GM21367 (cell line): Measurements from ENCODE around the gene ATP6V0E2.

Source experiments
- ATAC-seq: cut with Tn5 transposase; IDR thresholded peaks from one replicate; pipeline ENCODE4 v1.9.1; 2021; ENCODE audit not compliant: unreplicated experiment

Gene ATP6V0E2

DNA sequence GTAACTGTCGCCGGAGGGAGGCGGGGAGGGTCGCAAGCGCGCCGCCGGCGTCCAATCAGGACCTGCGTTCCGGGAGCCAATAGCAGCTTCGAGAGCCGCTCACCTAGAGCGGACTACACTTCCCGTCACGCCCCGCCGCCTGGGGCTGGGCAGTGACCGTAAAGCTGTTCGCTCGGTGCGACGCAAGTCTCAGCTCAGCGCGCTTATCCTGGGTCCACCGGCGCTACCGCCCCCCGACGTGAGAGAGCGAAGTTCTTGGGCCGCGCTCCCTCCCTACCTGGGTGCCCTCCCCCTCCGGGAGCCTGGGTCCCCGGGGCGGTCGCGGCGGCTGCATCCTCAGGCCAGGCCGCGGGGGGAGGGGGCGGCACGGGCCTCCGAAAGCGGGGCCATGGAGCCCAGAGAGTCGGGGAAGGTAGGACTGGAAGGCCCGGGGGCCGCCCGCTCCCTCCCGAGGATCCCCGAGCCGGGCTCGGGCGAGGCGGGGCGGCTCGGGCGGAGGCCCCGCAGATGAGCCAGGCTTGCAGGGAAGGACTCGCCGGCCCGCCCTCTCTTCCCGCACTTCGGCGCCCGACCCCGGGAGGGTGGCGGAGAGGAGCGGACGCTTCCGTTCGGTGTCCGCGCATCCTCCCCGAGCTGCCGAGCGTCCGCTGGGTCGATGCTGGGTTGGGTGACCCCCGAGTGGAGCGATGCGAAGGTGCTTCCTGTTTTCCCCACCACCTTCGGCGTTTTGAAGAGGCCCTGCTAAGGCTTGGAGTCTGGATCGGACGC, 35.4 kb upstream of the ATP6V0E2 start, which contains the start of gene ZNF862:
Gene ZNF862, plus strand, starts transcription at position 152 of the 768 bp plus-strand sequence. Its CDS starts 237 bp downstream, at position 389.
- peak; percentile 97 for ATAC-seq

DNA sequence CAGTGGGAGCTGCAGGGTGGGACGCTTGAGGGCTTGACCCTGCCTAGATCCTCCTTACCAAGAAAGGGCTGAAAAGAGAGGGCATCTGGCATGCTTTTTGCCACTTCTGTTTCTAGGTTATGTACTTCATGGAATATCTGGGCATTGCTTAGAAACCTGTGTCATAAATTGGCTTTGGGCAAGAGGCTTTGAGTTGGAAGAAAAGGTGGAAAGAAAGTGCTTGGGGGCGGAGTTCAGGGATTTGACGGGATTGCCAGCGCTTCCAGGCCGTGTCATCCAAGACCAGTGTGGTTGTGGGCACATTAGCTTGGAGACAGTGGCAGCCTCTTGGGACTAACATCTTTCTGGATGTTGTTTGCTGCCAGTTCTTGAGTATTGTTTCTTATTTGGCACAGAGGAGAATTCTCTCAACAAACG, 34.8 kb upstream of the ATP6V0E2 start:
- no peak for ATAC-seq

DNA sequence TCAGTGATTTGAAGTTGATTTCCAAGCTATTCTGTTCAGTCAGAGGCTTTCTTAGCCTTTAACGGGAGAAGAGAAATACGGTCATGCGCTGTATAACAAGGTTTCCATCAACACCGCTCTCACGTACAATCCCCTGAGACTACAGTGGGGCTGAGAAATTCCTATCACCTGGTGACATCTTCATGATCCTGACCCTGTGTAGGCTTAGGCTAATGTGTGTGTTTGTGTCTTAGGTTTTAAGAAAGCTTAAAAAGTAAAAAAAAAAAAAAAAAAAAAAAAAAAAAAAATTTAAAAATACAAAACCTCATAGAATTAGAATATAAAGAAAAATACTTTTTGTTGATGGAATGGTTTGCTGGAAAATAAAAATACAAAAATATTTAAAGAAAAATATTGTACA, 33.8 kb upstream of the ATP6V0E2 start:
- no peak for ATAC-seq

DNA sequence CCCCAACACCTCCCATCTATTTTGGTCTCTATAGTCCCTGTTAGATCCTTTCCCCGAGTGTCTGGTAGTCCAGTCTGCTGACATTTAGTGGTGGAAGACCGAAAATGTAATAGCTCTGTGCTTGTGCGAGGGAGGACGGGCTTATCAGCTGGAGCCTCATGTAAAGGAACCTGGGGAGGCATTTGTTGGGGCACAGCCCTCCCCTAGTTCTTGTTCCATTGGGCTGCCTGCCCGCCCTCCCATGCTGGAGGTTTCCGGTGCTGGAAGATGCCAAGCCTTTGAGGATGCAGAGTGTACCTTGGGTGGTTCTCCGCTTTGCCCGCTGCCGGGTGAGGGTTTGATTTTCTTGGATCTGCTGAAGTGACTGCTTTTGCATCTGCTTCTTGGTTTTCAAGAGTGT, 30.2 kb upstream of the ATP6V0E2 start:
- no peak for ATAC-seq

DNA sequence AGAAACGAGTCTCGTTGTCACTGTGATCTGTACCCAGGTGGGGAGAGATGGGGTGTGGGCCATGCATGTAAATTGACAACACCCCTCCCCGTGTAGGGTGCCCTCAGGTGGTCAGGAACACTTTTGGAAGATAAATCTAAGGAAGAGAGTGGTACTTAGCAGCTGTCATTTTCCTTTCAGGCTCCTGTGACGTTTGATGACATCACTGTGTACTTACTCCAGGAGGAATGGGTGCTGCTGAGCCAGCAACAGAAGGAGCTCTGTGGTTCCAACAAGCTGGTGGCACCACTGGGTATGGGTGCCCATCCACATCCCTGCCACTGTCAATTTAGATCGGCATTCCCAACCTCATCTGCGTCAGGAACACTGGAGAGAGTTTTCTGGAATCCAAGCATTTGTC, 29.3 kb upstream of the ATP6V0E2 start:
- no peak for ATAC-seq

DNA sequence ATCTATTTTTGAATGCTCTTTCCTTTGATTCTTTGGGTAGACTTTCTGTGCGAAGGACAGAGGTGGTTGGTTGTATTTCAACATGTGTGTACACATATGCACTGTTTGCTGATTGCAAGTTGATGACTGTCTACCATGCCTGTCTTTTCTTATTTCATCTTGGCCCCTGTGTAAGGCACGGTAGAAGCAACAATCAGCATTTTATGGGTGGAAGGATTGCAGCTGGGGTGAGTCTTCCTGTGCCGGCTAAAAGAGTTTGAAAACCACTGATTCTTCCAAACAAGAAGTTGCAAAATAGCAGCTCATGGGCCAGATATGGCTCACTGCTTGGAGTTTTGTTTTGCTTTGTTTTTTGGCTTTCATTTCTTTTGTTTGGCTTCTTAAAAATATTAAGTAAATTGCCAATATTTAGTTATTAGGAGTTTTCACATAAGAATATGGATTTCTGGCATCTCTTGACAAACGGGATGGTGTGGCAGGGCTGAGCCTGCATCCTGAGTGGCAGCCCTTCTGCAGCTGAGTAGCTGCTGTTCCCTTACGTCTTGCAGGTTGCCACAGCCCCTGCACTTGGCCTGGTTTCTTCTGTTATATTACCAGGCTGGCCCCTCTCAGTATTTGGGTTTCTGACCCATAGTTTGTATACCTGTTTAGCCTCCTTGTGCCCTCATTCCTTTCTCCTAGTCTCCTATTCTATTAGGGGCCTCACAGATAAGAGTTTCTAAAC, 28.4 kb upstream of the ATP6V0E2 start:
- no peak for ATAC-seq

DNA sequence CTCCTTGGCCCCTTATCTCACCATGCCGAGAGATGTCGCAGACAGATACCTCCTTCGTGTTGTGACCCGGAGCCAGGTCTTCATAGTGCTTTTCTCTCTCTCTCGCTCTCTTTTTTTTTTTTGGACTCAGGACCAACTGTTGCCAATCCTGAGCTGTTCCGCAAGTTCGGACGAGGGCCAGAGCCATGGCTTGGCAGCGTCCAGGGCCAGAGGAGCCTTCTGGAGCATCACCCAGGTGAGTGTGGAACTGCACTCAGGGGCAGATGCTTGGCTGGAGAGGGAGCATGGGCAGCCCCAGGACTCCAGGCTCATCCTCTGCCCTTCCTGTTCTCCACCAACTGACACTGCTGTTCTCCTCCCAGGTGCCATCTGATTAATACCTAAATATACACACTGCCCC, 27.7 kb upstream of the ATP6V0E2 start:
- ATAC-seq = no peak

DNA sequence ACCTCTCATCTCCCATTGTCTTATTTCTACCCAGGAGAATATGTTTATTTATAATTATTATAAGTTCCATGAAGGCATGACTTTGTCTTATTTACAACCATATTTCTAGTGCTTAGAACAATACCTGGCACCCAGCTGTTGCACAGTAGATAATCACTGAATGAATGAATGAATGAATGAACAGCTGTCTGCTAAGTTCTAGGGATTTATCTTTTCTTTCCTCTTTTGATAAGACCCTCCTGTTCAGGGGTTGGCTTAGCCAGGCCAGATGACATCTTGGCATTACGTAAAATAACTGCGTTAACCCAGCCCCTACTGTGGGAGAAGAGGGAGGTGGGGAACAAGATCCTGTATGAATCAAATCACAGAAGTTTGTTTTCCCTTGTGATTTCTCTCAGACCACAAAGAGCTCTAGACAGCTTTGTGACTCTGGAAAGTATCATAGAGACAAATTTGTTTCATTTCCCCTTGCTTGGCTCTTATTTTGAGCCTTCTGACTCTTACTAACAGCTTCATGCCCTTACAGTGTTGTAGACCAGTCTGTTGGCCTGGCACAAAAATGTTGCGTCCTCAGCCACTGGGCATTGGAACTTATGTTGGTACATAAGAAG, 27.2 kb upstream of the ATP6V0E2 start:
- peak; percentile 84 for ATAC-seq

DNA sequence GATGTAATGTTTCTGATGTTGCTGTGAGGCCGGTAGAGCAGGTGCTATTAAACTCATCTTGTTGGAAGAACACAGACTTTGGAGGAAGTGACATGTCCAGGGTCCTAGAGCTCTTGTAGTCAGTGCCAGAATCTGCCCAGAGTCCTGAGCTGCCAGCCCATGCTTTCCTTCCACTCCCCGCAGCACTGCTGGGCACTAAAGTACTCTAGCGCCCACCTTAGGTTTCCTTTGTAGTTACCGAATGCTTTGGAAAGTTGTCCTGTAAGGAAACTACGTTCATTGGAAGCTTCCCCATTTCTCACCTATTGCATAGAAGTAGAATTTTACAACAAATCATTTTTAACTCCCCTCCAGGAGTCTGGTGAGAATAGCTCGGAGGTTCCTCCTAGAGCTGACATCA, 24.6 kb upstream of the ATP6V0E2 start:
- no peak for ATAC-seq

DNA sequence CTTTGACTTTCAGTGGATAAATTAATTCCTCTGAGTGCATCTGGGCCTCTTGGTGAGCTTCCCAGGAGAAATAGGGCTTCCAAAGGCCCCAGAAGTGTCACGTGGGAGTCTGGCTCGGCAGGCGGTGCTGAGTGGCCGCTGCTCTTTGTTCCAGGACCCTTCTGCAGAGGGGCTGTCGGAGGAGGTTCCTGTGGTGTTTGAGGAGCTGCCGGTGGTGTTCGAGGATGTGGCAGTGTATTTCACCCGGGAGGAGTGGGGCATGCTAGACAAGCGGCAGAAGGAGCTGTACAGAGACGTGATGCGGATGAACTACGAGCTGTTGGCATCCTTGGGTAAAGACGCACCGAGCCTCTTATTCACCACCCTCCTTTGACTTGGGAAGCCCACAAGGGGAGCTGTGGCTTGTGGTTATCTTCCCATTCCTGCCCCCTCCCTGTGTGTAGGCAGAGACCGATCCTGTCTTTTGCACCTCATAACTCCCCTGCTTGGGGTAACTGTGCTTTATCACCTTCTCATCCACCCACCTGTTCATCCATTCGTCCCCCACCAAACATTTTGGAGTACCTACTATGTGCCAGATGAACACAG, 23.7 kb upstream of the ATP6V0E2 start:
- no peak for ATAC-seq

DNA sequence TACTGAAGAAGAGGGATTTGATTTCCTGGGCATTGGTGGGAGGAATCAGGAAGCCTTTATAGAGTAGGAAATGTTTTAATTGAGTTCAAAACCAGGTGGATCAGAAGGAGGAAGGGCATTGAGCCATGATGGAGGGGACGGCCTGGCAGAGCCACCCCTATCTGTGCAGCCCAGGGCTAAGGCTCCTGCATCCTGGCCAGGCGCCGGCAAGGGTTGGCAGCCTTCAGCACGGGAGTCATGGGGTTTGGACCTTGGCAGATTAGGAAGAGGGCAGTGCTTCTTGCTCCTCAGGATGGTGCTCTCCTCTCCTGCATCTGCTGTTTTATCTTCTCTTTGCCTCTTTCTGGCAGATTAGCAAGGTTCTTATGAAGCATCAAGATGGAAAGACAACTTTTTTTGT, 23.1 kb upstream of the ATP6V0E2 start:
- no peak for ATAC-seq

DNA sequence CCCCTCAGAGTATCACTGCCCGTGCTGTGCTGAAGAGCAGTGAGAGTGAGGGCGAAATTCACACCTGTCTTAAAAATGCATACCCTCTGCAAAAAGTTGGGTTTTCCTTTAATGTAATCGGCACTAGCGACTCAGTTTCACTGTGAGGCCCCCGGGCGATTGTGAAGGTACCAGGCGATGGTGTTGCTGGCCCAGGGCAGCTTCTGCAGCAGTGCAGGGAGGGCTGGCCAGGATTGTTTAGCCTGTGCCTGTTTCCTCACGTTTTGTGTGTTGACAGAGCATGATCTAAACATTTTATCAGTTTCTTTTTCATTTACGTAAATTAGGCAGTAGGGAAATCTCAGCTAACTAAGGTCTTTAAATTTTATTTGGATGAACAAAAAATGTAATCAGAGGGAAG, 22.3 kb upstream of the ATP6V0E2 start:
- no peak for ATAC-seq

DNA sequence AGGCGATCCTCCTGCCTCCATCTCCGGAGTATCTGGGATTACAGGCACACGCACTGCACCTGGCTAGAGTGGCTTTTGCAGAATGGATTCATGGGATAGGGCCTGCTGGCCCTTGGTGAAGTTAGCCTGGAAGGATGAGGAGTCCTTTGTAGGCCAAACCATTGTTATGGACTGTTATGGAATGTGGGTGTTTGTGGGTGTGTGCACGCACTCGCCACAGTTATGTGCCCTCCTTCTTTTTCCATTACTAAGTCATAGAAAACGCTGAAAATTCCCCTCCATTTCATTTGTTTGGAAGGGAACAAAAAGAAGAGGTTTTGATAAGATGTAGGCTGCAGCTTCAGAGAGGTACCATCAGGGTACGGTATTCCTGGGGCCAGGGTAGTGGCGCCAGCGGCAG, 20.6 kb upstream of the ATP6V0E2 start:
- ATAC-seq = no peak

DNA sequence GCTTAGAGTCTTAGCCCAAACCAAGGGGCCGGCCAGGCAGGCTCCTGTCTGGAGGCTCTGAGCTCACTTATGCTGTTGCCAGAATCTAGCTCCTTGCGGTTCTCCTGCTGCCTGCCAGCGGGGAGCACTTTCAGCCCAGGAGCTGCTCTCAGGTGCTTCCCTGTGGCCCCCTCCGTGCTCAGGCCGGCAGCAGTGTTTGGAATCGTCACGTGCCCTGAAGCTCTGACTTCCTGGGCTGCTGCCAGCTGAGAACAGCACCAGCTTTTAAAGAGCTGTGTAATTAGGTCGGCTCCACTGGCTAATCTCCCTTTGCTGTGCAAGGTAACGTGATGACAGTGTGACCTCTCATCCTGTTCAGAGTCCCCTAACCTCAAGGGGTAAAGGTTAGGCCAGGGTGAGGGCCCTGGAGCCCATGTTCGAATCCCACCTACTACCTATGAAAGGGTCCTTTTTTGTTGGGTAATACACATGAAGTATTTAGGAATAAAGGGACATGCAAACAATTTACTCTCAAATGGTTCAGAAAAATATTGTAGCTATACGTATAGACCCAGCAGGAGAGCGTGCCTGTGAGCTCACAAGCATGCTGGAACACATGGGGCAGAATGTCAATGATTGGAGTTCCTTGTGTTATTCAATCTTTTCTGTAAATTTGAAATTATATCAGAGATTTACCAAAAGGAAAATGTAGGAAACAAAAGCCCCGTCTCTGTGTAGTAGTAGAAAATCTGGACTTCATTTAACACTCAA, 19.0 kb upstream of the ATP6V0E2 start:
- no peak for ATAC-seq

DNA sequence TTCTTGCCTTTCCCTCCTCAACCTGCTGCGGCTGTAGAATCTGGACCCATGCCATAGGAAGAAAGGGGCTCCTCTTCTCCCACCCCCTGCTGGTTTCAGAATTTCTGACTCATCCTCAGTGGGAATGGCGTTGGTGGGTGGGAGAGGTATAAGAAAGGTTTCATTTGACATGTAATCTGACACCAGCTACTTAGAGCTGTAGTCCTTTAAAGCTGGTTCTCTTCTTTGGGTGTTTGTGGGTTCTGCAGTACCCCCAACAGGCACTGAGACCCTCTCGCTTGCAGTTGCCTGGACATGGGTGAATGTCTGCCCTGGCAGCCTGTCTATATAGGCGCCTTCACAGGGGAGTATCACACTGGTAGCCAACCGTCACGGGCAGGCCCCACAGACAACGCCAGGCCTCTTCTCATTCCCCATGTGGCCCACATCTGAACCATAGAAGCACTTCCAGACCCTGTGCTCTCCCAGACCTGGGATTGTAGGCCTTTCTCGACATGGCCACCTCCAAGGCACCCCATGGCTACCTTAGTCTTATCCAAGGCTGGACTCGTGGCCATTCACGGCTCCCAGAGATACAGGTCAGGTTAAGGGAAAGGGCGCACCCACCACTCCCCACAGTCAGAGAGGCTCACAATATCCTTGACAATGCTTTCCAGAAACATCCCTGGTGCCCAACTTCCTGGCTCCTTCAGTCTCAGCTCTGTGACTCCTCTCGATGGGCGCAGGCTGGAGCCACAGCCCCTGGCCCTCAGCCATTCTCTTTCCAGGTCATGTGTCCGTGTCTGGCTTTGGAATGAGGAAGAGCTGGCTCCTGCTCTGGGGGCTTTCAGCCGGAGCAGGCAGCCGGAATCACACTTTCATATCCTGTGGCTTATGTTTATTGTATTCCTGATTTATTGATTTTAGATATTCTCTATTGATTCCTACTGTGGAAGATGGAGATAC, 18.1 kb upstream of the ATP6V0E2 start:
- ATAC-seq = no peak

DNA sequence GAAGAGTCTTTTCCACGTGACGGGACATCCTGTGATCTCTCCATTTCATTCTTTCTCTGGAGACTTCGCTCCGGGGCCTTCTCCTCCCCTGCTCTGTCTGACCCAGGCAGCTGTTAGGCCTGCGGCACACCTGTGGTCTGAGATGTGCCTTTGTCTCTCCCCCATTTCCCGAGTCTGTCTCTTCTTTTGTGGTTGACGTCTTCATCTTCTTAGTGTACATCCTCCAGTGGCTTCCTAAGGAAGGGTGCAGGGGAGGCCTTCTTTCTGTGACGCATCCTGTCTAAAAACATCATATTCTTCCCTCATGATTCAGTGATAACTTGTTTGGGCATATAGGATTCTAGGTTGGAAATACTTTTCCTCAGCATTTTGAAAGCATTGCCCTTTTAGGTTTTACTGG, 17.2 kb upstream of the ATP6V0E2 start:
- no peak for ATAC-seq

DNA sequence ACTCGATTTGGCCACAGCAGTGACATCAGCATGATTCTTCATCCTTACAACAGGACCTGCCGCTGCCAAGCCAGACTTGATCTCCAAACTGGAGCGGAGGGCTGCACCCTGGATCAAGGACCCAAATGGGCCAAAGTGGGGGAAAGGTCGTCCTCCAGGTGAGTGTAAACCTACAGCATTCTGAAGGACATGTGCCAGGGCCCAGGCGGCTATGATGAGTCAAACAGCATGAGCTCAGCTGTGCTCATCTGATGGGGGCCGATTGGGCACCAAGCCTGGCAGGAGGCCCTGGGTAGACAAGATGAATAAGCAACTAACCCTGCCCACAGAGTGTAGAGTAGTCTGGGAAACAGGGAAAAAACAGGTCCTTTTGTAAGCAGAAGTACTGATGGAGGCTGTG, 14.4 kb upstream of the ATP6V0E2 start:
- no peak for ATAC-seq

DNA sequence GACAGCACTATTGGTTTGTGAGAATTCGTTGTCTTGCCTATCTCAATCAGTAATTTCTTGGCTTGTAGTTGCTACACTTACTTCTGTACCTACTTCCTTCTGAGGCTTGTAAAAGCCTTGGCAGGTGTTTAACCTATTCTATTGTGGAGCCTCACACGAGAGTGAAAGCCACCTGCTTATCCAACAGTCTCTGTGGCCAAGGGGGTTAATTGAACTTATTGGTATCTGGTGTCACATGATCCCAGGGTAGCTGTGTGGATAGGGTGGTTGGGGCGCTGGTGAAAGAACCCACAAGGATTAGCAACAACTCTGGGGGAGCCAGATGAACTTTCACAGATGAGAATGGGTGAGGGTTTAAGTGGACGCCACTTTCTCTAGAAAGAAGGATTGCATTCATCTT, 13.9 kb upstream of the ATP6V0E2 start:
- ATAC-seq = no peak

DNA sequence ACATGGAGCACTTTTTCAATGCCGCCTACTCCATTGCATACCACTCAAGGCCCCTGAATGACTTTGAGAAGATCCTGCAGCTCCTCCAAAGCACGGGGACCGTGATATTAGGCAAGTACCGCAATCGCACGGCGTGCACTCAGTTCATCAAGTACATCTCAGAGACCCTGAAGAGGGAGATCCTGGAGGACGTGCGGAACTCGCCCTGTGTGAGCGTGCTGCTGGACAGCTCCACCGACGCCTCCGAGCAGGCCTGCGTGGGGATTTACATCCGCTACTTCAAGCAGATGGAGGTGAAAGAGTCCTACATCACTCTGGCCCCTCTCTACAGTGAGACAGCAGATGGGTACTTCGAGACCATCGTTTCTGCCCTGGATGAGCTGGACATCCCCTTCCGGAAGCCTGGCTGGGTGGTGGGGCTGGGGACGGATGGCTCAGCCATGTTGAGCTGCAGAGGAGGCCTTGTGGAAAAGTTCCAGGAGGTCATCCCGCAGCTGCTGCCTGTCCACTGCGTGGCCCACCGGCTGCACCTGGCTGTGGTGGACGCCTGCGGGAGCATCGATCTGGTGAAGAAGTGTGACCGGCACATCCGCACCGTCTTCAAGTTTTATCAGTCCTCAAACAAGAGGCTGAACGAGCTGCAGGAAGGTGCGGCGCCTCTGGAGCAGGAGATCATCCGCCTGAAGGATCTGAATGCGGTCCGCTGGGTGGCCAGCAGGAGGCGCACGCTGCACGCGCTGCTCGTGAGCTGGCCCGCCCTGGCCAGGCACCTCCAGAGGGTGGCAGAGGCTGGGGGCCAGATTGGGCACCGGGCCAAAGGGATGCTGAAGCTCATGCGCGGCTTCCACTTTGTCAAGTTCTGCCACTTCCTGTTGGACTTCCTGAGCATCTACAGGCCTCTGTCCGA, 12.7 kb upstream of the ATP6V0E2 start:
- ATAC-seq = no peak
